Measurements from ENCODE around the gene SLCO3A1. TPM values are rescaled to one million over a fixed set of nuclear protein-coding genes. Genes with fewer than 3 reads are reported as not detected.

Gene SLCO3A1
- total and polyA plus RNA-seq, 2 experiments from 2014 or later, result 1.9 to 6.9 TPM

DNA sequence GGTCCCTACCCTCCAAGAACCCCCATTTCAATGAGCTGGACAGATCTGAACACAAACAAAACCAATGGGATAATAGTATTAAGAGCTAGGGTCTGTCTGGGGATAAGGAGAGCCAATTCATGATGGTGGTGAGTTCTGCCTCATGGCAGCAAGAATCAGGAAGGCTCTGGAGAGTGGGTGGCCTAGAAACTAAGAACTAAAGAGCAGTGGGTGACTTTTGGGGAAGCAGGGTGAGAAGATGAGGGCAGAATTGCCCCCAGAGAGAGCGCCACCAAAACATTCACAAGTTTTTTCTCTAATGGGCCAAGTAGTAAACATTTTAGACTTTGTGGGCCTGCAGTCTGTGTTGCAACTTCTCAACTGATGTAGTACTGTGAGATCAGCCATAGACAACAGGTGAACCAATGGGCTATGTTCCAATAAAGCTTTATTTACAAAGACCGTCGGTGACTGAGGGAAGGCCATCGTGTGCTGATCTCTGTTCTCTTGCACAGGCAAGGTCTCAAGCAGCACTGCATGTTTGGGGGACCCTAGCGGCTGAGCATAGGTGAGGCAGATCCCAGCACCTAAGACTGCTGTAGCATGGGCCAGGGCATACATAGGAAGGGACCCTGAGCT, 314.7 kb downstream of the SLCO3A1 start:
- Histone ChIP-seq H3K36me3 (ENCODE audit: low read depth) (no peaks in the 10 kb centered on the region), H3F3A (ENCODE audit: insufficient read depth) (no peaks in the 10 kb centered on the region), H3K4me2 (ENCODE audit: unreplicated experiment) (no peak overlapping the region), H3K4me1 (ENCODE audit: insufficient read depth) (no peaks in the 10 kb centered on the region), H3K4me3 (no peak overlapping the region), H2AFZ (no peak overlapping the region), H3K9me3 (ENCODE audit: low read depth) (no peaks in the 10 kb centered on the region), H3K9ac (no peak overlapping the region), H3K27me3 (replicated peaks; ENCODE audit: insufficient read depth) (no peaks in the 10 kb centered on the region; the same call in 1 of the 2 replicates), H3K9me2 (ENCODE audit: insufficient read depth) (no peaks in the 10 kb centered on the region), H3K27ac (no peak overlapping the region), H4K20me1 (ENCODE audit: insufficient read depth) (no peaks in the 10 kb centered on the region), H3K79me2 (ENCODE audit: insufficient read depth) (no peaks in the 10 kb centered on the region)
- WGBS, 2 experiments (ENCODE audit: low coverage in 1 of 2, low lambda C conversion rate in 2 of 2, missing lambda C conversion rate in 2 of 2), result 83 to 91% methylated on average over 5 of the region's 5 CpGs
- TF ChIP-seq EZH2phosphoT487 (IDR thresholded peaks at IDR 0.05; ENCODE audit: insufficient read depth, low read depth) (no peak), EZH2 (IDR thresholded peaks at IDR 0.05; ENCODE audit: insufficient read depth, poor library complexity, severe bottlenecking) (no peak)
- in situ Hi-C loops (cut with MboI), result no loop called here
- no peak for DNase-seq

GRCh38 chr15:92170897-92171296, 317.4 kb downstream of the SLCO3A1 start:
- H3K4me1 ChIP-seq (ENCODE audit: insufficient read depth), result no peaks in the 10 kb centered on the region
- in situ Hi-C loops (cut with MboI), result no loop called here

GRCh38 chr15:92178911-92179310, 325.4 kb downstream of the SLCO3A1 start:
- no peaks in the 10 kb centered on the region for H3K36me3 ChIP-seq (ENCODE audit: low read depth)
- in situ Hi-C loops (cut with MboI), result no loop called here
- no peak overlapping the region for H3K27ac ChIP-seq
- H4K20me1 ChIP-seq (ENCODE audit: insufficient read depth), result no peaks in the 10 kb centered on the region
- H3F3A ChIP-seq (ENCODE audit: insufficient read depth), result no peaks in the 10 kb centered on the region
- no peaks in the 10 kb centered on the region for H3K79me2 ChIP-seq (ENCODE audit: insufficient read depth)
- DNase-seq, result no peak
- H3K9ac ChIP-seq, result no peak overlapping the region
- no peaks in the 10 kb centered on the region for H3K9me3 ChIP-seq (ENCODE audit: low read depth)
- TF ChIP-seq EZH2 (IDR thresholded peaks at IDR 0.05; ENCODE audit: insufficient read depth, poor library complexity, severe bottlenecking) (no peak), EZH2phosphoT487 (IDR thresholded peaks at IDR 0.05; ENCODE audit: insufficient read depth, low read depth) (no peak)
- H3K4me2 ChIP-seq (ENCODE audit: unreplicated experiment), result no peak overlapping the region
- H3K4me1 ChIP-seq (ENCODE audit: insufficient read depth), result no peaks in the 10 kb centered on the region
- no peak overlapping the region for H3K4me3 ChIP-seq
- WGBS, 2 experiments (ENCODE audit: low coverage in 1 of 2, low lambda C conversion rate in 2 of 2, missing lambda C conversion rate in 2 of 2), result 41 to 46% methylated on average over 4 of the region's 4 CpGs
- no peak overlapping the region for H2AFZ ChIP-seq
- H3K27me3 ChIP-seq (replicated peaks; ENCODE audit: insufficient read depth), result peaks cover 9% of the 10 kb centered on the region; the same call in 1 of the 2 replicates
- no peaks in the 10 kb centered on the region for H3K9me2 ChIP-seq (ENCODE audit: insufficient read depth)

More at GRCh38 chr15:92170897-92171296, 317.4 kb downstream of the SLCO3A1 start:
- no peaks in the 10 kb centered on the region for H3K79me2 ChIP-seq (ENCODE audit: insufficient read depth)
- H3K9ac ChIP-seq, result no peak overlapping the region
- H3K4me2 ChIP-seq (ENCODE audit: unreplicated experiment), result no peak overlapping the region
- H3K9me3 ChIP-seq (ENCODE audit: low read depth), result no peaks in the 10 kb centered on the region
- no peaks in the 10 kb centered on the region for H3K9me2 ChIP-seq (ENCODE audit: insufficient read depth)
- H3K4me3 ChIP-seq, result no peak overlapping the region
- WGBS, 2 experiments (ENCODE audit: low coverage in 1 of 2, low lambda C conversion rate in 2 of 2, missing lambda C conversion rate in 2 of 2), result 63 to 70% methylated on average over 8 of the region's 8 CpGs
- no peak overlapping the region for H2AFZ ChIP-seq
- H4K20me1 ChIP-seq (ENCODE audit: insufficient read depth), result no peaks in the 10 kb centered on the region
- no peak for DNase-seq
- no peak overlapping the region for H3K27ac ChIP-seq
- no peak for TF ChIP-seq EZH2 (IDR thresholded peaks at IDR 0.05; ENCODE audit: insufficient read depth, poor library complexity, severe bottlenecking)
- no peak for TF ChIP-seq EZH2phosphoT487 (IDR thresholded peaks at IDR 0.05; ENCODE audit: insufficient read depth, low read depth)
- H3K36me3 ChIP-seq (ENCODE audit: low read depth), result no peaks in the 10 kb centered on the region
- H3K27me3 ChIP-seq (replicated peaks; ENCODE audit: insufficient read depth), result no peaks in the 10 kb centered on the region; the same call in 1 of the 2 replicates
- no peaks in the 10 kb centered on the region for H3F3A ChIP-seq (ENCODE audit: insufficient read depth)

DNA sequence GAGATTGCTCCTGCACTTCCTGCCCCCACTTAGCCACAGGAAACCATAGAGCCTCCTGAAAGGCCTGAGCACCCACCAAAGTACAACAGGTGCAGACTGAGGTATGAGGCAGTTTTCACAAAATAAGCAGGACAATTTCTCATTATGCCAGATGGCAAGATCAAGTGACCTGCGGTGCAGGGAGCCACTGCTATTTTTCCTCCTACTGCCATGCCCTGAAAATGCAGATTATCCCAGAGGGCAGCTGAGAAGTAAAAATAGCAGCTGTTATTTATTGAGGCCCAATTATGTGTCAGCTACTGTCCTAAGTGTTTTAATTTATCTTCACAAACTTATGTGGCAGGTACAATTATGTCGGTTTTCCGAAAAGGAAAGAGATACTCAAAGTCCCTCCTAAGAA, 330.6 kb downstream of the SLCO3A1 start:
- Histone ChIP-seq H3K36me3 (ENCODE audit: low read depth) (no peaks in the 10 kb centered on the region), H3K79me2 (ENCODE audit: insufficient read depth) (no peaks in the 10 kb centered on the region), H3K4me3 (no peak overlapping the region), H3K9me3 (ENCODE audit: low read depth) (no peaks in the 10 kb centered on the region), H3K27ac (no peak overlapping the region), H4K20me1 (ENCODE audit: insufficient read depth) (no peaks in the 10 kb centered on the region), H3F3A (ENCODE audit: insufficient read depth) (no peaks in the 10 kb centered on the region), H3K4me2 (ENCODE audit: unreplicated experiment) (no peak overlapping the region), H3K9ac (no peak overlapping the region), H3K9me2 (ENCODE audit: insufficient read depth) (no peaks in the 10 kb centered on the region), H3K27me3 (replicated peaks; ENCODE audit: insufficient read depth) (peaks cover 4% of the 10 kb centered on the region; the same call in 1 of the 2 replicates), H3K4me1 (ENCODE audit: insufficient read depth) (no peaks in the 10 kb centered on the region), H2AFZ (no peak overlapping the region)
- in situ Hi-C loops (cut with MboI), result no loop called here
- DNase-seq, result no peak
- WGBS, 2 experiments (ENCODE audit: low coverage in 1 of 2, low lambda C conversion rate in 2 of 2, missing lambda C conversion rate in 2 of 2), result 53% methylated on average over 3 of the region's 3 CpGs
- TF ChIP-seq EZH2phosphoT487 (IDR thresholded peaks at IDR 0.05; ENCODE audit: insufficient read depth, low read depth) (no peak), EZH2 (IDR thresholded peaks at IDR 0.05; ENCODE audit: insufficient read depth, poor library complexity, severe bottlenecking) (no peak)

Measured in GM23248 (cell line).